T-helper 17 cell (primary cell): Measurements from ENCODE around the gene LZTR1. TPM values are rescaled to one million over a fixed set of nuclear protein-coding genes. Genes with fewer than 3 reads are reported as not detected.

ENCODE experiments used
- ATAC-seq: fragments of 150-1000 bp; cut with Tn5 transposase; 2 replicates; pipeline ENCODE4 v1.10.0; 2021; ENCODE audit warnings: mild to moderate bottlenecking, moderate library complexity
- DNase-seq, 3 donors: peaks; one replicate each; pipeline versions ENCODE4 v3.0.0 to v3.0.0-alpha.2; 2020 to 2021
- H3K9me3 ChIP-seq: one replicate; pipeline ENCODE4 v1.7.0; 2013; ENCODE audit warnings: low read length, mild to moderate bottlenecking; ENCODE audit not compliant: control insufficient read depth, poor library complexity, severe bottlenecking
- H3K27ac Mint-ChIP-seq: one replicate; pipeline ENCODE4 v1.8.0; 2022; ENCODE audit warnings: mild to moderate bottlenecking, moderate library complexity, mixed read lengths
- H3K27me3 Mint-ChIP-seq: one replicate; pipeline ENCODE4 v1.8.0; 2022; ENCODE audit warnings: mixed read lengths
- H3K36me3 Mint-ChIP-seq: one replicate; pipeline ENCODE4 v1.8.0; 2022; ENCODE audit warnings: low read depth, mixed read lengths
- H3K4me1 Mint-ChIP-seq: one replicate; pipeline ENCODE4 v1.8.0; 2022; ENCODE audit warnings: mild to moderate bottlenecking, mixed read lengths
- H3K4me3 Mint-ChIP-seq: one replicate; pipeline ENCODE4 v1.8.0; 2022; ENCODE audit warnings: mild to moderate bottlenecking, moderate library complexity, mixed read lengths
- total RNA-seq, 4 donors: library from RNA in 2 of 4; stranded (reverse) in 2 of 4; gene quantifications; one replicate each; pipeline ENCODE4 v1.2.3 and lab custom pipeline; 2022 to 2026

The LZTR1 gene
- total RNA-seq, 2 donors from 2014 or later, result 49.4 to 59.3 TPM

DNA sequence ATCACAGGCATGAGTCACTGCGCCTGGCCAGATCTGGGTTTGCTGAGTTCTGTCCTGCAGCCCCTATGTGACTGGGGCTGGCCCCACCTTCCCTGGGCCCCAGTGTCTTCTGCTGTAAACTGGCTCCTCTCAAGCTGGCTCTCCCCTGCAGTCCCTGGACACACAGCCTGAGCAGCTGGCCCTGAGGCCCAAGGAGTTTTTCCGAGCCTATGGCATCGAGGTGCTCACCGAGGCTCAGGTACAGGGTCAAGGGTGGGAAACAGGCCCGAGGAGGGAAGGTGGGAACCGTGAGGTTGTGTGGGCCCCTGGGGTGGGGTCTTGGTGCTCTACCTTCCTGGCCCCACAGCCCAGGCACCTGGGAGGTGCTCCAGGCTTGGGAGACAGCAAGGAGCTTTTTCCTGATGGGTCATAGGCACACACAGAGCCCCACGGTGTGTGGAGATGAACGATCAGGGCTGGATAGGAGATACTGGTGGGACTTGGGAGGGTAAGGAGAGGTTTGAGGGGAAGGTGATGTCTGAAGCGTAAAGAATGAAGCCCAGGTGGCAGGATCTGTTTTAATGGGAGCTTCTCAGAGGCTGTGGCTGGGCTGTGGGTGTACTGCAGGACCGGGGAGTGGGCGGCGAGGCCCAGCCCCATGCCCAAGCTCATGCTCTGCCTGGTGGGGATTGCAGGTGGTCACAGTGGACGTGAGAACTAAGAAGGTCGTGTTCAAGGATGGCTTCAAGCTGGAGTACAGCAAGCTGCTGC, 6.4 kb upstream of the LZTR1 start:
- DNase-seq (no peak), ATAC-seq (no peak)

DNA sequence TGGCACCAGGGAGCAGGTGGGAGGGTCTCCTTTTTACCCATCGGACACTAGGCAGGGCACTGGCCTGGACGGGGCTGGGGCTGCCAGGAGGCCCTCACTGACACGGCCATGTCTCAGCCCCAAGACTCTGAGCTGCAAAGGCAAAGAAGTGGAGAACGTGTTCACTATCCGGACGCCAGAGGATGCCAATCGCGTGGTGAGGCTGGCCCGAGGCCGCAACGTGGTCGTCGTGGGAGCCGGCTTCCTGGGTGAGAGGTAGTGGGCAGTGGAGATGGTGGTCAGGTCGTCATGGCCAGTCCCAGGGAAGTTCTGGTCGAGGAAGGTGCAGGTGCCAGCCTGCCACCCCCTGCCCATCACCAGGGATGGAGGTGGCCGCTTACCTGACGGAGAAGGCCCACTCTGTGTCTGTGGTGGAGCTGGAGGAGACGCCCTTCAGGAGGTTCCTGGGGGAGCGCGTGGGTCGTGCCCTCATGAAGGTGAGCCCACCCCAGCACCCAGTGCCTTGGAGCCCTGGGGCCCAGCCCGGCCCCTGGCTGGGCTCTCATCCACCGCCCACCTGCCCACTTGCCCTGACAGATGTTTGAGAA, 5.7 kb upstream of the LZTR1 start:
- DNase-seq (no peak), ATAC-seq (no peak)
- H3K27me3 Mint-ChIP-seq, result no peaks in the 10 kb centered on the region
- peaks cover 2% of the 10 kb centered on the region for H3K36me3 Mint-ChIP-seq
- no peak overlapping the region for H3K27ac Mint-ChIP-seq
- no peaks in the 10 kb centered on the region for H3K9me3 ChIP-seq
- H3K4me1 Mint-ChIP-seq, result peaks cover 22% of the 10 kb centered on the region
- H3K4me3 Mint-ChIP-seq, result no peak overlapping the region

More for the DNA sequence above, 6.4 kb upstream of the LZTR1 start:
- no peaks in the 10 kb centered on the region for H3K9me3 ChIP-seq
- Mint-ChIP-seq H3K27me3 (no peaks in the 10 kb centered on the region), H3K4me3 (no peak overlapping the region), H3K36me3 (peaks cover 2% of the 10 kb centered on the region), H3K27ac (no peak overlapping the region), H3K4me1 (peaks cover 17% of the 10 kb centered on the region)

- no peaks in the 10 kb centered on the region for H3K9me3 ChIP-seq
- peaks cover 2% of the 10 kb centered on the region for H3K36me3 Mint-ChIP-seq
- H3K27me3 Mint-ChIP-seq, result no peaks in the 10 kb centered on the region
- H3K27ac Mint-ChIP-seq, result no peak overlapping the region
- H3K4me3 Mint-ChIP-seq, result no peak overlapping the region
- no peak for DNase-seq
- ATAC-seq, result no peak
- peaks cover 24% of the 10 kb centered on the region for H3K4me1 Mint-ChIP-seq
Observed at GRCh38 chr22:20977019-20977418, 5.1 kb upstream of the LZTR1 start.

GRCh38 chr22:20977516-20978170, 4.5 kb upstream of the LZTR1 start:
- peaks cover 27% of the 10 kb centered on the region for H3K4me1 Mint-ChIP-seq
- peaks cover 4% of the 10 kb centered on the region for H3K36me3 Mint-ChIP-seq
- no peak overlapping the region for H3K27ac Mint-ChIP-seq
- no peak for DNase-seq
- H3K9me3 ChIP-seq, result no peaks in the 10 kb centered on the region
- no peak for ATAC-seq
- no peaks in the 10 kb centered on the region for H3K27me3 Mint-ChIP-seq
- no peak overlapping the region for H3K4me3 Mint-ChIP-seq

- no peak for ATAC-seq
- Mint-ChIP-seq H3K4me1 (peaks cover 30% of the 10 kb centered on the region), H3K27ac (no peak overlapping the region), H3K4me3 (no peak overlapping the region), H3K27me3 (no peaks in the 10 kb centered on the region), H3K36me3 (peaks cover 4% of the 10 kb centered on the region)
- DNase-seq, result no peak
- H3K9me3 ChIP-seq, result no peaks in the 10 kb centered on the region
Observed at GRCh38 chr22:20978419-20978818, 3.7 kb upstream of the LZTR1 start.

DNA sequence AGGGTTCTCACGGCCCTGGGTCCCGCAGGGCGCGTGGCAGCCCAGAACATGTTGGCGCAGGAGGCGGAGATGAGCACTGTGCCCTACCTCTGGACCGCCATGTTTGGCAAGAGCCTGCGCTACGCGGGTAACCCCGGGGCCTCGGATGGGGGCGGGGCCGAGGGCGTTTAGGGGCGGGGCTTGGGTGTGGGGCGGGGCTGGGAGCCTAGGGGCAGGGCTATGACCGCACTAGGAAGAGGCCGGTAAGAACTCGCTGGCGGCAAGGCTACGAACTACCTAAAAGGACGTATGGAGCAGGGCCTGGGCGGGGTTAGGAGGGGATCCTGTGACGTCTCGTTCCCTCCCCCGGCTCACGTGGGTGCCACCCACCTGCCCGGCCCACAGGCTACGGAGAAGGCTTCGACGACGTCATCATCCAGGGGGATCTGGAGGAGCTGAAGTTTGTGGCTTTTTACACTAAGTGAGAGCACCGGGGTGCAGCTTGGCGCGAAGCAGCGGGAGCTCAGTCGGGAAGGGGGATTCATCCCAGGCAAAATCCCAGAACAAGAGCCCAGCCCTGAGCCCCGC, 2.8 kb upstream of the LZTR1 start:
- ATAC-seq, result peak; percentile 77
- Mint-ChIP-seq H3K36me3 (peaks cover 4% of the 10 kb centered on the region), H3K27ac (peak overlapping the region; percentile 79), H3K27me3 (no peaks in the 10 kb centered on the region), H3K4me1 (peaks cover 36% of the 10 kb centered on the region), H3K4me3 (peak overlapping the region; percentile 28)
- no peaks in the 10 kb centered on the region for H3K9me3 ChIP-seq
- peak; percentile 35 to 52 (median 43) for DNase-seq

DNA sequence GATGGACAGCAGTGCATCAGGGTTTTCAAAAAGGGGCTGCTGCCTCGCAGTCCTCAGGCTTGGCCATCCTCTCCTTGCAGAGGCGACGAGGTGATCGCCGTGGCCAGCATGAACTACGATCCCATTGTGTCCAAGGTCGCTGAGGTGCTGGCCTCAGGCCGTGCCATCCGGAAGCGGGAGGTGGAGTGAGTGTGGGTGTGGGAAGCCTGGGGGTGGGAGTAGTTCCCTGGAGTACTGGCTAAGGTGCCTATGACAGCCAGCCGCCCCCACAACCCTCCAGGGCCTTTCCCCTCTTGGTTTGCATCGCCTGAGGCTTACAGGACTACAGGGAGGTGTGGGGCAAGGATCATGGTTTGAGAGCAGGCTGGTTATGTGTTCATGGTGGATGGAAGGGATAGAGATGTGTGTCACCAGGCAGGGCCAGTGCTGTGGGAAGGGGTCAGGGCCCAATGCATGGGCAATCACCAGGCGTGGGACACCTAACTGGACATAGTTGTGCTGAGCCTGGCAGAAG, 2.1 kb upstream of the LZTR1 start:
- H3K4me1 Mint-ChIP-seq, result peaks cover 36% of the 10 kb centered on the region

DNA sequence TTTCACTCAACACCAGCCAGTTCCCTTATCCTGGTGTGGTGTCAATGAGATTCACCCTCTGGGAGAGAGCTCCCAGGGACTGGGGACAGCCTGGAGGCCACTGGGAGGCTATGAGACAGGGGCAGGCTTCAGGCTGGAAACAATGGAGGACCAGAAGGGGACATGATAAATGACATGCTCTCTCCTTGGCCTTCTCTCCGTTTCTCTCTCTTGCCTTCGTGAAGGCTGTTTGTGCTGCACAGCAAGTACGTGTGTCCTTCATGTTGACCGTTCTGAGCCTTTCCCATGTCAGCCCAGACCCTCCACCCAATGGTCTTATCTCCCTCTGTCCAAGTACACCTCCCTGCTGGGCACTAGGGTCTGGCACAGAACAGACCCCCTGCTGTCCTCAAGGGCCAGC, 1.6 kb upstream of the LZTR1 start:
- H3K27ac Mint-ChIP-seq, result peak overlapping the region; percentile 93
- peak overlapping the region; percentile 45 for H3K4me3 Mint-ChIP-seq
- peaks cover 36% of the 10 kb centered on the region for H3K4me1 Mint-ChIP-seq
- no peak for ATAC-seq
- no peaks in the 10 kb centered on the region for H3K27me3 Mint-ChIP-seq
- DNase-seq, result no peak
- no peaks in the 10 kb centered on the region for H3K9me3 ChIP-seq
- peaks cover 4% of the 10 kb centered on the region for H3K36me3 Mint-ChIP-seq

More for the DNA sequence above, 2.1 kb upstream of the LZTR1 start:
- peaks cover 4% of the 10 kb centered on the region for H3K36me3 Mint-ChIP-seq
- peak overlapping the region; percentile 45 for H3K4me3 Mint-ChIP-seq
- no peaks in the 10 kb centered on the region for H3K9me3 ChIP-seq
- no peaks in the 10 kb centered on the region for H3K27me3 Mint-ChIP-seq
- DNase-seq (no peak), ATAC-seq (no peak)
- peak overlapping the region; percentile 79 for H3K27ac Mint-ChIP-seq

DNA sequence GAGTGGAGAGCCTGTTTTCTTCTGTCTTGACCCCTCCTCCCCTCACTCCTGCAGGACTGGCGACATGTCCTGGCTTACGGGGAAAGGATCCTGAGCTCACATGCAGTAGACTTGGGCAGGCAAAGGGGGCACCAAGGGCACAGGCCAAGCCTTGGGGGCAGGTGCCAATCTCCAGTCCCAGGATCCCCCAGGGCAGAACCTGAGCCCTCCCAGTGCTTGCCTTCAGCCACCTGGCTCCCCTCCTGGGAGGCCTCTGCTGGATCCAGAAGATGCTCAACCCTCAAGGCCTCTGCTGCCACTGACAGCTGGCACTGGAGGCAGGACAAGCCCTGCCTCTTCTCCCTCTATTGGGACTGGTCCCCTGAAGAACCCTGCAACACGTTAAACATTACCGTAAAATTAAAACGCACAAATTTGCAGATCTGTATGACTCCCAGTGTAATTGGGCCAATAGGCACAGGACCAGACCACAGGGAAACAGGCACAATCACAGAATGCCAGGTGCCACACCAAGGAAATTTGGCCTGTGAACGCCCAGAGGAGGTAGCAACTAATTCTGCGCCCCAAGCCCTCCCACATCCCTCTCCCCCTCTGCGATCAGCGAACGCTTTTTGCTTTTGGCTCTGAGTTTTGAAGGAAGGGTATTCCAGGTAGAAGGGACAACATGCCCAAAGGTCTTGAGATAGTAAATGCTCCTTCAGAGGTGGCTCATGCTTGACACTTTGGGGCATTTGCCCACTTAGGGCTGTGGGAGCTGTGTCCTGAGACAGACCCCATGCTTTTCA, 967 bp upstream of the LZTR1 start:
- peaks cover 2% of the 10 kb centered on the region for H3K36me3 Mint-ChIP-seq
- no peaks in the 10 kb centered on the region for H3K9me3 ChIP-seq
- H3K27ac Mint-ChIP-seq, result peak overlapping the region; percentile 93
- no peaks in the 10 kb centered on the region for H3K27me3 Mint-ChIP-seq
- peak overlapping the region; percentile 98 for H3K4me3 Mint-ChIP-seq
- ATAC-seq, result no peak
- DNase-seq, result no peak
- peaks cover 33% of the 10 kb centered on the region for H3K4me1 Mint-ChIP-seq

GRCh38 chr22:20982563-20982882, 426 bp downstream of the LZTR1 start:
- H3K27ac Mint-ChIP-seq, result peak overlapping the region; percentile 93
- peaks cover 38% of the 10 kb centered on the region for H3K4me1 Mint-ChIP-seq
- peak overlapping the region; percentile 98 for H3K4me3 Mint-ChIP-seq
- H3K27me3 Mint-ChIP-seq, result no peaks in the 10 kb centered on the region
- H3K36me3 Mint-ChIP-seq, result peaks cover 7% of the 10 kb centered on the region
- H3K9me3 ChIP-seq, result no peaks in the 10 kb centered on the region
- no peak for DNase-seq
- no peak for ATAC-seq

GRCh38 chr22:20983081-20983771, 1.1 kb downstream of the LZTR1 start:
- H3K27me3 Mint-ChIP-seq, result no peaks in the 10 kb centered on the region
- ATAC-seq (no peak), DNase-seq (no peak)
- peaks cover 11% of the 10 kb centered on the region for H3K36me3 Mint-ChIP-seq
- H3K9me3 ChIP-seq, result no peaks in the 10 kb centered on the region
- H3K4me1 Mint-ChIP-seq, result peaks cover 40% of the 10 kb centered on the region
- H3K4me3 Mint-ChIP-seq, result peak overlapping the region; percentile 98
- peak overlapping the region; percentile 93 for H3K27ac Mint-ChIP-seq

GRCh38 chr22:20985720-20986119, 3.6 kb downstream of the LZTR1 start:
- Mint-ChIP-seq H3K27me3 (no peaks in the 10 kb centered on the region), H3K4me3 (no peak overlapping the region), H3K4me1 (peaks cover 29% of the 10 kb centered on the region), H3K27ac (peak overlapping the region; percentile 86), H3K36me3 (peaks cover 11% of the 10 kb centered on the region)
- no peak for DNase-seq
- no peak for ATAC-seq
- H3K9me3 ChIP-seq, result no peaks in the 10 kb centered on the region
